Activated CD4-positive, alpha-beta memory T cell treated with anti-CD3 and anti-CD28 coated beads, Interleukin-2, amount 10 ng/mL, durations not matched to agents 7 days and 5 days (primary cell): ENCODE results near the gene SFN. TPM values are rescaled to one million over a fixed set of nuclear protein-coding genes. Genes with fewer than 3 reads are reported as not detected.
"Not testable (repeated sequence)": the region's sequence is repeated elsewhere in the genome, so short reads cannot be mapped to it uniquely, and the experiment has no call there.

Experiments used
- CTCF ChIA-PET: fragments of 350-600 bp; sonication (Branson Sonifier 250); formaldehyde crosslinking; loops from one replicate; lab custom pipeline; 2021; ENCODE audit warnings: antibody characterized with exemption, inconsistent platforms; lab: Charles Lee
- POLR2A ChIA-PET: fragments of 350-600 bp; sonication (Branson Sonifier 250); formaldehyde crosslinking; loops from one replicate; lab custom pipeline; 2021; ENCODE audit warnings: antibody characterized with exemption; lab: Charles Lee
- DNase-seq: peaks from one replicate; pipeline ENCODE4 v3.0.0-alpha.2; 2020
- H3K27ac Mint-ChIP-seq: one replicate; pipeline ENCODE4 v1.8.0; 2021; ENCODE audit warnings: mild to moderate bottlenecking, mixed read lengths
- H3K27me3 Mint-ChIP-seq: one replicate; pipeline ENCODE4 v1.8.0; 2021; ENCODE audit warnings: mixed read lengths
- H3K36me3 Mint-ChIP-seq: one replicate; pipeline ENCODE4 v1.8.0; 2021; ENCODE audit warnings: low read depth, mixed read lengths
- H3K4me1 Mint-ChIP-seq: one replicate; pipeline ENCODE4 v1.8.0; 2021; ENCODE audit warnings: mixed read lengths
- H3K4me3 Mint-ChIP-seq: one replicate; pipeline ENCODE4 v1.8.0; 2021; ENCODE audit warnings: mild to moderate bottlenecking, mixed read lengths
- H3K9me3 Mint-ChIP-seq: one replicate; pipeline ENCODE4 v1.8.0; 2021; ENCODE audit warnings: mixed read lengths
- total RNA-seq, 2 experiments: library from RNA; stranded (reverse); gene quantifications; one replicate each; pipeline ENCODE4 v1.2.3, GENCODE V29; 2021

Gene SFN
- total RNA-seq, 2 experiments from 2014 or later: 4.9 to 5.0 TPM

DNA sequence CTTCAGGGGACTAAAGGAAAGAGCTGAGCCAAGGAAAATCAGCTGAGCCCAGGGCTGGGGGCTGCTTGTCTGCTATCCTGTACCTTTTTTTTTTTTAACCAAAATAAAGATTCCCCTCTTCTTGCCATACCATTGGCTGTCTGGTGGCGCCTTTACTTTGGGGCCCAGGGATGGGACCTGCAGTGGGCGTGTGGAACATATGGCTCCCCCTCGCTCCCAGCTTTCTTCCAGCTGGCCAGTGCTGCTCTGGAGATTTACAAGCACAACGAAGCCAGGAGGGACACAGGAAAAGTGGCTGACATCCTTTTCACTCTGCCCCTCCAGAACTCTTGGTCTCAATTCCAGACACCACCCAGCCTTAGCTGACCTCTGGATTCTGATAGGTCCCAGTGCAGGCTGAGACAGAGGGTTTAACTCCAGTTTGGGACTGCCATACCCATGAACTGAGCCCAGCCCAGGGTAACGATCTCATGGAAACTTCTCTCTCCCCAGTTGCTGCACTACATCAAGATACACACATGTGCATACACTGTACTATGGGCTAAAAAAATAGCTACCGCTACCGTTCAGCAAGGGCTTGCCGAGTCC, 5.4 kb upstream of the SFN start:
- Mint-ChIP-seq H3K36me3 (peaks cover 41% of the 10 kb centered on the region), H3K4me1 (peaks cover 18% of the 10 kb centered on the region), H3K27ac (no peak overlapping the region), H3K9me3 (no peaks in the 10 kb centered on the region), H3K4me3 (no peak overlapping the region), H3K27me3 (no peaks in the 10 kb centered on the region)
- DNase-seq: no peak
- CTCF ChIA-PET: interaction anchor here (0.6 to 1.7 kb wide), 2 partner anchors 8 to 20 kb away, joined by 3 to 4 read pairs; no protein-coding TSS in a partner anchor
- POLR2A ChIA-PET: interaction anchor here (0.8 to 1.8 kb wide), 6 partner anchors 8 to 43 kb away, joined by 3 to 5 read pairs (median 4); partner anchors contain the start of gene GPATCH3

DNA sequence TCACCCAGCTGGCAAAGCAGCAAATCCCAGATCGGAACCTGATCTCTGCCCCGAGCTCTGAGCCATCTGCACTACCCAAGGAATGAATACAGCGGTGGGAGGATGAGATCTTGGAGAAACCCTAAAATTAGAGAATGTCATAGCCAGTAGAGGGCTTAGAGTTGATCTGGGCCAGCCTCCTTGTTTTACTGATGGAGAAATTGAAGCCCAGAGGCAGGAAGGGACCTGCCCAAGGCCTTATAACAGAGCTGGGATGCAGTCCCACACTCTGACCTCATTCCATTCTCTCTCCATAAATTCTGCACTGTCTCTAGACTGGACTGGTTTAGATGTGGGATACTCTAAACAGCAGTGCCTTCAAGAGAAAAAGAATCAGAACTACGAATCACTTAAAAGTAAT, 4.8 kb upstream of the SFN start:
- no peaks in the 10 kb centered on the region for H3K9me3 Mint-ChIP-seq
- ChIA-PET POLR2A (interaction anchor here (0.8 to 1.8 kb wide), 7 partner anchors 10 to 386 kb away, joined by 3 to 5 read pairs (median 3); partner anchors contain the start of genes GPATCH3 and HMGN2), CTCF (interaction anchor here (0.7 to 1.7 kb wide), 4 partner anchors 9 to 37 kb away, joined by 3 to 6 read pairs (median 4); no protein-coding TSS in a partner anchor)
- peaks cover 35% of the 10 kb centered on the region for H3K36me3 Mint-ChIP-seq
- no peak overlapping the region for H3K4me3 Mint-ChIP-seq
- no peak for DNase-seq
- H3K27me3 Mint-ChIP-seq: no peaks in the 10 kb centered on the region
- H3K27ac Mint-ChIP-seq: no peak overlapping the region
- peaks cover 24% of the 10 kb centered on the region for H3K4me1 Mint-ChIP-seq

GRCh38 chr1:26858891-26859640, 3.9 kb upstream of the SFN start:
- Mint-ChIP-seq H3K27ac (no peak overlapping the region), H3K4me3 (no peak overlapping the region), H3K4me1 (peaks cover 30% of the 10 kb centered on the region), H3K9me3 (no peaks in the 10 kb centered on the region), H3K36me3 (peaks cover 28% of the 10 kb centered on the region), H3K27me3 (no peaks in the 10 kb centered on the region)
- ChIA-PET POLR2A (interaction anchor here (1.0 to 1.8 kb wide), 5 partner anchors 9 to 387 kb away, joined by 3 to 5 read pairs (median 4); partner anchors contain the start of genes GPATCH3 and HMGN2), CTCF (interaction anchor here (0.7 to 1.7 kb wide), 7 partner anchors 9 to 260 kb away, joined by 3 to 6 read pairs (median 3); no protein-coding TSS in a partner anchor)
- no peak for DNase-seq

- Mint-ChIP-seq H3K27me3 (no peaks in the 10 kb centered on the region), H3K4me1 (peaks cover 37% of the 10 kb centered on the region), H3K4me3 (no peak overlapping the region), H3K9me3 (no peaks in the 10 kb centered on the region), H3K36me3 (peaks cover 12% of the 10 kb centered on the region), H3K27ac (no peak overlapping the region)
- DNase-seq: no peak
- POLR2A ChIA-PET: interaction anchor here (1.3 to 1.9 kb wide), 2 partner anchors 10 to 39 kb away, joined by 4 to 6 read pairs; partner anchors contain the start of gene GPATCH3
- CTCF ChIA-PET: interaction anchor here (1.0 to 1.6 kb wide), 3 partner anchors 10 to 70 kb away, joined by 3 to 6 read pairs (median 3); no protein-coding TSS in a partner anchor
Measured at GRCh38 chr1:26861286-26861701, 1.7 kb upstream of the SFN start.

DNA sequence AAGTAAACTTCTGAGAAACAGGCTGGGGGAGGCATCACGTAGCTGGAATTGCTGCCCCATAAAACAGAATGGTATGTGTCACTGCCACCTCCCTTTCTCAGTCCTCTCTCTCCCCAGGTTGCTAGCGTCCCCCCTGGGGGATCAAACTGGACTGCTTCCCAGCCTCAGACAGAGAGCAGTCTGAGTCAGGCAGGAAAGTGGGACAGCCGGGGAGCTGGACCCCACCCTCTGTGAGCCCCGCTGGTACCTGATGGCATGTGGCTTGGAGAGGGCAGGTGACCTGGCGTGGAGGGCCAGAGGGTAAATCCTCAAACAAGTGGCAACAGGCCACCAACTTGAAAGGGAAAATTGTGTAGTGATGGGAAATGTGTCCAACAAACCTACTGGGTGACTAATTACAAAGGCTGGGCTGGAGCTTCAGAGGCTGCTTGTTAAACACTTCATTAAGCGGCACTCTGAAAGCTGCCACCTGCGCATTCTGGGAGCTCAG, 1.0 kb upstream of the SFN start:
- POLR2A ChIA-PET: interaction anchor here (1.3 to 1.9 kb wide), 2 partner anchors 9 to 38 kb away, joined by 4 to 6 read pairs; partner anchors contain the start of gene GPATCH3
- CTCF ChIA-PET: interaction anchor here (0.6 to 1.6 kb wide), 5 partner anchors 9 to 71 kb away, joined by 3 to 6 read pairs (median 3); no protein-coding TSS in a partner anchor
- H3K27me3 Mint-ChIP-seq: no peaks in the 10 kb centered on the region

GRCh38 chr1:26863685-26864077, 732 bp downstream of the SFN start:
- Mint-ChIP-seq H3K27ac (peak overlapping the region; percentile 93), H3K27me3 (no peaks in the 10 kb centered on the region), H3K9me3 (no peaks in the 10 kb centered on the region), H3K4me3 (peak overlapping the region; percentile 90), H3K4me1 (peaks cover 37% of the 10 kb centered on the region), H3K36me3 (no peaks in the 10 kb centered on the region)
- ChIA-PET CTCF (interaction anchor here (0.8 to 3.9 kb wide), 4 partner anchors 9 to 75 kb away, joined by 3 to 22 read pairs (median 14); partner anchors contain the start of gene PIGV), POLR2A (interaction anchor here (2.2 to 5.6 kb wide), 6 partner anchors 25 to 166 kb away, joined by 12 to 70 read pairs (median 36); partner anchors contain the start of genes ARID1A, GPN2 and PIGV)
- DNase-seq: no peak

More for the DNA sequence above, 1.0 kb upstream of the SFN start:
- H3K27ac Mint-ChIP-seq: peak overlapping the region; percentile 77
- H3K36me3 Mint-ChIP-seq: peaks cover 7% of the 10 kb centered on the region
- no peaks in the 10 kb centered on the region for H3K9me3 Mint-ChIP-seq
- DNase-seq: no peak
- no peak overlapping the region for H3K4me3 Mint-ChIP-seq
- peaks cover 37% of the 10 kb centered on the region for H3K4me1 Mint-ChIP-seq

DNA sequence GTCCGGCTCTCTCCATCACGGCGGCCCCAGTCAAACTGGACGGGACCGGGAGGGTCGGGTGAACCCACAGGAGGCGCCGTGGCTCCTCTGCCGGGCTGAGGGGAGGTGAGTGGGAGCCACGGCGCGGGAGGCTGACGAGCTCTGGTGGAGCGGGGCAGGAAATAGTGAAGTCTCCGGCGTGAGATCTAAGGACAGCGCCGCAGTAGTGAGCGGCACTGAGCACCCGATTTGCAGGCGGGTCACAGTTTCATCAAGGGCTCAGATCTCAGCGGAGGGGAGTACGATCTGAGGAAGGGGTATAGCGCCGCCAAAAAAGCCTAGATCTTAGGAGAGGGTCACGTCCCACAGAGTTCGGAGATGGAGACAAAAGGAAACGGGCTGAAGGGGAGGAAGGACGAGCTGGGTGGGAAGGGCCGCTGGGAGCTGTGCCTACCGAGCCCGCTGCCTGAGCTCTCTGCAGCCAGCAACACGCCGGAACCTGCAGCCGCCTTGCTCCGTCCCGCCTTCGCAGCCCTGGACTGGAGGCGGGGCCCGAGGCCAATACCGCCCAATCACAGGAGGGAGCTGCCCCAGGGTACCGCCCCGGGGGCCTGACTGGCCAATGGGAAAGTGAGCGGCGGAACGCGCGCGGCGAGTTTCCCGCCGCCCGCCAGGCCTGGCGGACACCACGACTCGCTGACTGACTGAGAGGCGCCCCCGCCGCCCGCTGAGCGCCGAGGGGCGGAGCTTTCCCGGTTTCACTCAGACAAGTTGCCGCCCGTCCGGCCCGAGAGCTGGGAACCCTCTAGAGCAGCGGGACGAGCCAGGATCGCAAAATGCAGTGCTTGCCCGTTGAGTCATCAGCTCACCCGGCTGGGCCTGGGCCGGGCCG, 1.9 kb downstream of the SFN start:
- ChIA-PET CTCF (interaction anchor here (0.6 to 3.9 kb wide), 21 partner anchors 13 to 326 kb away, joined by 3 to 22 read pairs (median 5); partner anchors contain the start of genes GPATCH3, GPN2 and PIGV), POLR2A (interaction anchor here (0.7 to 5.6 kb wide), 52 partner anchors 9 to 738 kb away, joined by 3 to 70 read pairs (median 4); partner anchors contain the start of genes ARID1A, DHDDS, GPATCH3 and GPN2)
- Mint-ChIP-seq H3K27ac (peak overlapping the region; percentile 93), H3K4me3 (peak overlapping the region; percentile 90), H3K4me1 (peaks cover 37% of the 10 kb centered on the region), H3K27me3 (no peaks in the 10 kb centered on the region), H3K36me3 (no peaks in the 10 kb centered on the region), H3K9me3 (no peaks in the 10 kb centered on the region)
- peak; percentile 97 for DNase-seq

DNA sequence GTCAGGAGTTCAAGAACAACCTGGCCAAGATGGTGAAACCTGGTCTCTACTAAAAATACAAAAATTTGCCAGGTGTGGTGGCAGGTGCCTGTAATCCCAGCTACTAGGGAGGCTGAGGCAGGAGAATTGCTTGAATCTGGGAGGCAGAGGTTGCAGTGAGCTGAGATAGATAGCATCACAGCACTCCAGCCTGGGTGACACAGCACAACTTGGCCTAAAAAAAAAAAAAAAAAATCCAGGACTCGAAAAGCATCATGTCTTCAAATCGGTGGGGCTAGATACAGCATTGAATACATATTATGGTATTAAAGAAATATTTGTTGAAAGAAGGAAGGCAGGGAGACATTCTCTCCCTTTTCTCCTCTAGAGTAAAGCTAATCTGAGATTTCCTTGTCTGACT, 10.1 kb downstream of the SFN start:
- H3K4me3 Mint-ChIP-seq, H3K27me3 Mint-ChIP-seq, H3K36me3 Mint-ChIP-seq, H3K9me3 Mint-ChIP-seq, H3K4me1 Mint-ChIP-seq, H3K27ac Mint-ChIP-seq, DNase-seq: not testable (repeated sequence)
- ChIA-PET CTCF (interaction anchor here (0.6 to 1.6 kb wide), 7 partner anchors 13 to 368 kb away, joined by 3 to 4 read pairs (median 3); no protein-coding TSS in a partner anchor), POLR2A (interaction anchor here (1.0 to 2.6 kb wide), 3 partner anchors 8 to 27 kb away, joined by 3 to 13 read pairs (median 9); partner anchors contain the start of genes GPATCH3 and GPN2)

GRCh38 chr1:26874896-26875295, 11.9 kb downstream of the SFN start:
- H3K27me3 Mint-ChIP-seq: no peaks in the 10 kb centered on the region
- ChIA-PET CTCF (interaction anchor here (0.6 kb wide), 1 partner anchor 11 kb away, joined by 4 read pairs; no protein-coding TSS in a partner anchor), POLR2A (interaction anchor here (2.6 kb wide), 1 partner anchor 10 kb away, joined by 13 read pairs; no protein-coding TSS in a partner anchor)
- H3K36me3 Mint-ChIP-seq: peaks cover 16% of the 10 kb centered on the region
- no peak overlapping the region for H3K27ac Mint-ChIP-seq
- no peak for DNase-seq
- no peak overlapping the region for H3K4me3 Mint-ChIP-seq
- H3K4me1 Mint-ChIP-seq: peaks cover 10% of the 10 kb centered on the region
- no peaks in the 10 kb centered on the region for H3K9me3 Mint-ChIP-seq

DNA sequence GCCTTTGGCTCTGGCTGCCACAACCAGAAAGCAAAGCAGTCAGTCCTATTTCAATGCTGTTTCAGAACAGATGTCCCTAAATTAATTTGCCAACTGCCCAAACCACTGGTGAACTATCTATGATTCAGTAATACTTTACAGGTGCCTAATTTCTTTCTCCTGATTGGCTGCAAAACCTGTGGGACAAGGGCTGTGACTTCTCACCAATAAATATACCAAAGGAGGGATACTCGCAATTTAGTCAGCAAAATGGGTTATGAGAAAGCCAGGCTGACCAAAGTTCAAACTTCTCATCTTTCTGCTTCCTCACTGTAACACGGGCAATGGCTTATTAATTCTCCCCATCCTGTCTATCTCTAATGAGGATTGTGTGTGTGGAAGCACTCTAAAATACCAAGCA, 14.4 kb downstream of the SFN start:
- H3K36me3 Mint-ChIP-seq: peaks cover 22% of the 10 kb centered on the region

DNA sequence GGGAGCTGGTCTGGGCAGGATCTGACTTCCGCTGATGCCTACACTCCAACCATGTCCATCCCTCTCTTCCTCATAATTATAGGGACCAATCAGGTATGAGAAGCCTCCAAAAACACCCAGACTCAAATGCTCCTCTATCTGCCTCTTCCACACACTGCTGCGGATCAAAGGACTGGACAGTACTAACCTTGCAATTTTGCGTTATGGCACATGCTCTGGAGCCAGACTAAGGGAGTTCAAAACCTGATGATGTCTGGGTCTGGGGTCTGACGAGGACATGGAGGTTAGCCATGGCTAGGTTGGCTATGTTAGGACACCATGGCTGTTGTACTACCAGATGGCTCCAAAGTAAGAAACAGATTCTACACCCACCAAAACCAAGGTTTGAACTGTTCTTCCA, 16.8 kb downstream of the SFN start:
- no peaks in the 10 kb centered on the region for H3K27me3 Mint-ChIP-seq
- peaks cover 10% of the 10 kb centered on the region for H3K4me1 Mint-ChIP-seq
- ChIA-PET POLR2A (interaction anchor here (1.9 kb wide), 1 partner anchor 379 kb away, joined by 6 read pairs; no protein-coding TSS in a partner anchor), CTCF (interaction anchor here (1.8 to 2.6 kb wide), 2 partner anchors 10 to 69 kb away, joined by 7 to 15 read pairs; partner anchors contain the start of gene GPN2)
- peaks cover 44% of the 10 kb centered on the region for H3K36me3 Mint-ChIP-seq
- H3K4me3 Mint-ChIP-seq: no peak overlapping the region
- H3K27ac Mint-ChIP-seq: no peak overlapping the region
- DNase-seq: no peak
- H3K9me3 Mint-ChIP-seq: no peaks in the 10 kb centered on the region

More for the DNA sequence above, 14.4 kb downstream of the SFN start:
- Mint-ChIP-seq H3K4me3 (no peak overlapping the region), H3K4me1 (peaks cover 10% of the 10 kb centered on the region), H3K9me3 (no peaks in the 10 kb centered on the region), H3K27me3 (no peaks in the 10 kb centered on the region), H3K27ac (no peak overlapping the region)
- CTCF ChIA-PET: interaction anchor here (0.6 to 3.0 kb wide), 6 partner anchors 8 to 100 kb away, joined by 3 to 18 read pairs (median 4); no protein-coding TSS in a partner anchor
- POLR2A ChIA-PET: interaction anchor here (1.2 to 2.6 kb wide), 3 partner anchors 13 to 275 kb away, joined by 3 to 6 read pairs (median 4); no protein-coding TSS in a partner anchor
- no peak for DNase-seq
